Natural killer cell treated with Interleukin-12 subunit alpha and Interleukin-12 subunit beta and Interleukin-15 and Interleukin-18, amount 100 ng/mL, for 72 hours (primary cell): ENCODE data around the gene VTI1A. TPM values are rescaled to one million over a fixed set of nuclear protein-coding genes. Genes with fewer than 3 reads are reported as not detected.
"Not testable (repeated sequence)": the region's sequence is repeated elsewhere in the genome, so short reads cannot be mapped to it uniquely, and the experiment has no call there.

Source experiments
- ATAC-seq, 2 donors: fragments of 150-1000 bp; cut with Tn5 transposase in 1 of 2; sonication (Bioruptor Pico), chemical (Tn5 transposase) in 1 of 2; 2 replicates each; pipeline ENCODE4 v1.10.0; 2021
- DNase-seq: peaks from one replicate; pipeline ENCODE4 v3.0.0; 2022; ENCODE audit warnings: low spot score
- H3K27ac Mint-ChIP-seq, 2 donors: 1 replicate in 1 of 2; 2 replicates in 1 of 2; pipeline ENCODE4 v1.8.0; 2022; ENCODE audit warnings: mixed read lengths in 2 of 2, mild to moderate bottlenecking in 1 of 2, moderate library complexity in 1 of 2
- H3K27me3 Mint-ChIP-seq, 2 donors: 1 replicate in 1 of 2; 2 replicates in 1 of 2; pipeline ENCODE4 v1.8.0; 2022; ENCODE audit warnings: mixed read lengths in 2 of 2
- H3K36me3 Mint-ChIP-seq: one replicate; pipeline ENCODE4 v1.8.0; 2022; ENCODE audit warnings: mixed read lengths
- H3K4me1 Mint-ChIP-seq, 2 donors: 1 replicate in 1 of 2; 2 replicates in 1 of 2; pipeline ENCODE4 v1.8.0; 2022; ENCODE audit warnings: low read depth in 2 of 2, mixed read lengths in 2 of 2, mild to moderate bottlenecking in 1 of 2
- H3K4me3 Mint-ChIP-seq: one replicate; pipeline ENCODE4 v1.8.0; 2022; ENCODE audit warnings: mixed read lengths
- H3K9me3 Mint-ChIP-seq: 2 replicates; pipeline ENCODE4 v1.8.0; 2022; ENCODE audit warnings: mixed read lengths
- total RNA-seq, 2 donors: library from RNA; stranded (reverse); gene quantifications; one replicate each; pipeline ENCODE4 v1.2.3, GENCODE V29; 2022

Gene VTI1A
- total RNA-seq, 2 donors from 2014 or later: 51.9 to 90.5 TPM

DNA sequence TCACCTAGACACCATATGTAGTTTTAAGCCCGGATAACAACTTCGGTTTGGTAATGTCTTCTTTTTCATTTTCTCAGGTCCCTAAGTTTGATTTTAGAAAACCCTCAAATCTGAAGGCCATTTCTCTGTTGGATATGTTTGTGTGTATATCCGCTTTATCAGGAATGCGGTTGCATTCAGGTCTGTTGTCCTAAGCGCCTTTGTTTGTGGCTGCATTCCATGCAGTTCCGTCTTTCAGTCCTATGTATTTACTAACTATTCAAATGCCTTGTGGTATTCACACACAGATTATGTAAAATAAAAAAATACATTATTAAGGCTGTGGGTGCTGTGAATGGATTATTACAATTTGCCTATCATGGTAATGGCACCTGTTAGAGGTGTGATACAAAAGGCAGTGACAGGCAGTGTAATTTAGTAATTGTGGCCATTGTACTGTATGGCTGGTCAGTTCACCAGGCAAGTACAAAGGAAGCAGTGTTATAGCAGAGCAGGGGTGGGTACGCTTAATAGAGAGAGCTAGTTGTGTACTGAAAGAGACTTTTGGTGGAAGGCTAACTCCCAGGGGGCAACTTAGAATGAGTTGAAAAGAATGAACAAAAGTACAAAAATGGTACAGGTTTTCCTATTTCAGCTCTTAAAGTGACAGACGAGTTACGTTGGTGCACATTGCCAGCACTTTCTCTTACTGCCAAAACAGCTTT is 136.4 kb downstream of the VTI1A start:
- DNase-seq (no peak), ATAC-seq (no peak)
- H3K4me3 Mint-ChIP-seq: no peak overlapping the region
- H3K4me1 Mint-ChIP-seq: peaks cover 4 to 5% of the 10 kb centered on the region in 2 donors
- no peaks in the 10 kb centered on the region for H3K36me3 Mint-ChIP-seq
- H3K27ac Mint-ChIP-seq: no peak overlapping the region
- no peaks in the 10 kb centered on the region for H3K9me3 Mint-ChIP-seq
- H3K27me3 Mint-ChIP-seq: no peaks in the 10 kb centered on the region

GRCh38 chr10:112584276-112584675 is 137.3 kb downstream of the VTI1A start:
- H3K4me1 Mint-ChIP-seq: peaks cover 4 to 5% of the 10 kb centered on the region in 2 donors
- H3K27ac Mint-ChIP-seq: no peak overlapping the region
- H3K36me3 Mint-ChIP-seq: no peaks in the 10 kb centered on the region
- DNase-seq (no peak), ATAC-seq (no peak)
- H3K9me3 Mint-ChIP-seq: no peaks in the 10 kb centered on the region
- H3K4me3 Mint-ChIP-seq: no peak overlapping the region
- no peaks in the 10 kb centered on the region for H3K27me3 Mint-ChIP-seq

DNA sequence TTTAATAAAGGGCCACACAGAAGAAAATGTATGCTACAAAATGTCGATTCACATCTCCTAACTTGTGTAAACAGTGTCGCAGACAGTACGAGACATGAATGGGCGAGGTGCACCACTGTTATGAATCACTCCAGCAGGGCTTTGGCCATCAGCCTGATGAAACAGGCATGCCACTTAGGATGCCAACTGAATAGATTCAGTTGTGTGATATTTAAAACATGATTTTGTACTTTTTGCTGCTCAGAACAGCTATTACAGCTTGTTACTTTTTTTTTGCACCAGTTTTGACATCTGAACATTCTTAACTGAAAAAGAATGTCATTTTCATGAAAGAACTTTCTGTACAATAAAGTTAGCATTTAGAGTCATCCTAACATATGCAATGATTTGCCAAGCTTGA is 138.1 kb downstream of the VTI1A start:
- DNase-seq: no peak
- no peak overlapping the region for H3K4me3 Mint-ChIP-seq
- peaks cover 4 to 5% of the 10 kb centered on the region in 2 donors for H3K4me1 Mint-ChIP-seq
- no peaks in the 10 kb centered on the region for H3K36me3 Mint-ChIP-seq
- no peak overlapping the region for H3K27ac Mint-ChIP-seq
- H3K9me3 Mint-ChIP-seq: no peaks in the 10 kb centered on the region
- H3K27me3 Mint-ChIP-seq: no peaks in the 10 kb centered on the region
- ATAC-seq: no peak

DNA sequence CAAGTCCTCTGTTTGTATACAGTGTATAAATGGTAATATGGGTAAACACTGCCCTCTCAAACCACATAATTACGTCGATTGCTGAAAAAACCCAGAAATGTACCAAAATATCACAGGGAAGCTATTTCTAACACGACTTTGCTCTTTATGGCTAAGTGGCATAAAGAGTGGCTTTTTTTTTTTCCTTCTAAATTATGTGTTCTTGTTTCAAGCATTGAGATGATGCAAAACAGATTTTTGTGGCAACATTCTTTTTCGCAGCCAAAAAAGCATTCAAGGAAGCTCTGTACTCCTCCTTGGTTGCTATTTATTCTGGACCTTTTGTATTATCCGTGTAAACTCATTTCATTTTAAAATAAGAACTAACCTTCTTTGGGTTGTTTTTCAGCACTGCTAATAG is 138.9 kb downstream of the VTI1A start:
- ATAC-seq: no peak
- Mint-ChIP-seq H3K4me1 (peaks cover 4 to 5% of the 10 kb centered on the region in 2 donors), H3K36me3 (no peaks in the 10 kb centered on the region), H3K27me3 (no peaks in the 10 kb centered on the region), H3K9me3 (no peaks in the 10 kb centered on the region), H3K27ac (no peak overlapping the region), H3K4me3 (no peak overlapping the region)
- no peak for DNase-seq

GRCh38 chr10:112587729-112588128 is 140.7 kb downstream of the VTI1A start:
- Mint-ChIP-seq H3K4me3 (no peak overlapping the region), H3K36me3 (no peaks in the 10 kb centered on the region), H3K9me3 (no peaks in the 10 kb centered on the region), H3K4me1 (peaks cover 4 to 5% of the 10 kb centered on the region in 2 donors), H3K27me3 (no peaks in the 10 kb centered on the region), H3K27ac (no peak overlapping the region)
- ATAC-seq (no peak), DNase-seq (no peak)

- peaks cover 4 to 5% of the 10 kb centered on the region in 2 donors for H3K4me1 Mint-ChIP-seq
- ATAC-seq (no peak), DNase-seq (no peak)
- no peaks in the 10 kb centered on the region for H3K9me3 Mint-ChIP-seq
- no peaks in the 10 kb centered on the region for H3K27me3 Mint-ChIP-seq
- H3K4me3 Mint-ChIP-seq: no peak overlapping the region
- H3K27ac Mint-ChIP-seq: no peak overlapping the region
- no peaks in the 10 kb centered on the region for H3K36me3 Mint-ChIP-seq
These were observed 141.4 kb downstream of the VTI1A start for GRCh38 chr10:112588225-112588990.

GRCh38 chr10:112589081-112589480 is 142.1 kb downstream of the VTI1A start:
- Mint-ChIP-seq H3K4me3 (no peak overlapping the region), H3K27ac (no peak overlapping the region), H3K4me1 (peaks cover 4 to 5% of the 10 kb centered on the region in 2 donors), H3K9me3 (no peaks in the 10 kb centered on the region), H3K36me3 (no peaks in the 10 kb centered on the region), H3K27me3 (no peaks in the 10 kb centered on the region)
- DNase-seq: no peak
- no peak for ATAC-seq

DNA sequence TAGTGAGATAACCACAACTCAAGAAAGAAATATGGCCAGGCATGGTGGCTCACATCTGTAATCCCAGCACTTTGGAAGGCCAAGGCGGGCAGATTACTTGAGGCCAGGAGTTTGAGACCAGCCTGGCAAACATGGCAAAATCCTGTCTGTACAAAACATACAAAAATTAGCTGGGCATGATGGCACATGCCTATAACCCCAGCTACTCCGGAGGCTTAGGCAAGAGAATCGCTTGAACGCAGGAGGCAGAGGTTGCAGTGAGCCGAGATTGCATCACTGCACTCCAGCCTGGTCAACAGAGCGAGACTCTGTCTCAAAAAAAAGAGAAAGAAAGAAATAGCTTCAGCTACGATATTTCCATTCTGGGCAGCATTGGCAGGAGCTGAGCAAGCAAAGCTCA is 143.8 kb downstream of the VTI1A start:
- not testable (repeated sequence) for ATAC-seq, H3K4me1 Mint-ChIP-seq, H3K36me3 Mint-ChIP-seq, H3K27me3 Mint-ChIP-seq, DNase-seq, H3K4me3 Mint-ChIP-seq, H3K27ac Mint-ChIP-seq, H3K9me3 Mint-ChIP-seq

DNA sequence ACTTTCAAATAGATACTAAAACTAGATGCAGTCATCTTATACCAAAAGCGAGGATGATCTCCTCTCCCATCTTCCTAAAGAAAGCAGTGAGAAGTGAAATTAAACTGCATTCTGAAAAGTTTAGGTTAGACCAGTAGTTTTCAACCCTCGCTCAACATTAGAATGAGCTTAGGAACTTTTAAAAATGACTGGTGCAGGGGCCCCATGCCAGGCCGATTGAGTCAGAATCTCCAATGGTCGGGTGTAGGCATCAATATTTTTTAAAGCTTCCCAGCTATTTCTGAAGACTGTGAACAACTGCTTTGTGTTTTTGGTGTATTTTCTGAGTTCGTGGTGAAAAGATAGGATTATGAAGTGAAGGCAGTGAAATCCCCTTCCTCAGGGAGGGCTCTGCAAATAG is 146.0 kb downstream of the VTI1A start:
- H3K27ac Mint-ChIP-seq: no peak overlapping the region
- no peaks in the 10 kb centered on the region for H3K4me1 Mint-ChIP-seq
- H3K36me3 Mint-ChIP-seq: no peaks in the 10 kb centered on the region
- DNase-seq (no peak), ATAC-seq (no peak)
- no peaks in the 10 kb centered on the region for H3K9me3 Mint-ChIP-seq
- no peak overlapping the region for H3K4me3 Mint-ChIP-seq
- no peaks in the 10 kb centered on the region for H3K27me3 Mint-ChIP-seq

GRCh38 chr10:112601214-112602090 is 154.4 kb downstream of the VTI1A start:
- Mint-ChIP-seq H3K36me3 (no peaks in the 10 kb centered on the region), H3K9me3 (no peaks in the 10 kb centered on the region), H3K4me1 (peaks cover 4 to 11% of the 10 kb centered on the region in 2 donors), H3K27ac (no peak overlapping the region), H3K27me3 (no peaks in the 10 kb centered on the region), H3K4me3 (no peak overlapping the region)
- ATAC-seq: no peak
- no peak for DNase-seq

DNA sequence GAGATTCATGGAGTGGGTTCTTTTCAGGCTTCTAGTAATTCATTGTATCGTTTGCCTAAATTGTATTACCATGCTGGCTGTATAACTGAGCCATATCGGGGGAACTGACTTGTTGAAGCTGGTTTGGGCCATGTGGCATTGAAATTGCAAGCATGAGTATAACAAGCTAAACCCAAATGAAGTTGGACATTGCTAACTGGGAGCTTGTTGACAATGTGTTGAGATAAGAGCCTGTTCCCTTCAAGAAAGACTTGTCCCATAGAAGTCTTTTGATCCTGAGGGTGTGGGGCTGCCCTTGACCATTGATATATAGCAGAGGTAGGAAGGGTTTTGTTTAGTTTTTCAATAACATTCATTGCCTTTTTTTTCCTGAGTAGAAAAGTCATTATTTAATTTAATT is 156.0 kb downstream of the VTI1A start:
- ATAC-seq: no peak
- H3K4me1 Mint-ChIP-seq: peaks cover 5 to 13% of the 10 kb centered on the region in 2 donors
- H3K27me3 Mint-ChIP-seq: no peaks in the 10 kb centered on the region
- DNase-seq: no peak
- H3K27ac Mint-ChIP-seq: no peak overlapping the region
- H3K36me3 Mint-ChIP-seq: no peaks in the 10 kb centered on the region
- no peaks in the 10 kb centered on the region for H3K9me3 Mint-ChIP-seq
- H3K4me3 Mint-ChIP-seq: no peak overlapping the region

- no peaks in the 10 kb centered on the region for H3K9me3 Mint-ChIP-seq
- ATAC-seq (no peak), DNase-seq (no peak)
- peaks cover 5 to 13% of the 10 kb centered on the region in 2 donors for H3K4me1 Mint-ChIP-seq
- no peaks in the 10 kb centered on the region for H3K36me3 Mint-ChIP-seq
- H3K27ac Mint-ChIP-seq: no peak overlapping the region
- H3K27me3 Mint-ChIP-seq: no peaks in the 10 kb centered on the region
- H3K4me3 Mint-ChIP-seq: no peak overlapping the region
These were observed 158.0 kb downstream of the VTI1A start for GRCh38 chr10:112605063-112605462.

GRCh38 chr10:112607506-112607905 is 160.5 kb downstream of the VTI1A start:
- no peaks in the 10 kb centered on the region for H3K27me3 Mint-ChIP-seq
- no peak overlapping the region for H3K27ac Mint-ChIP-seq

GRCh38 chr10:112613620-112614019 is 166.6 kb downstream of the VTI1A start:
- no peak for ATAC-seq
- Mint-ChIP-seq H3K4me3 (no peak overlapping the region), H3K36me3 (peaks cover 8% of the 10 kb centered on the region), H3K27me3 (no peaks in the 10 kb centered on the region), H3K4me1 (no peaks in the 10 kb centered on the region), H3K27ac (no peak overlapping the region), H3K9me3 (no peaks in the 10 kb centered on the region)
- no peak for DNase-seq

More at GRCh38 chr10:112607506-112607905, 160.5 kb downstream of the VTI1A start:
- ATAC-seq (no peak), DNase-seq (no peak)
- H3K36me3 Mint-ChIP-seq: no peaks in the 10 kb centered on the region
- H3K4me3 Mint-ChIP-seq: no peak overlapping the region
- H3K4me1 Mint-ChIP-seq: peaks cover 5 to 10% of the 10 kb centered on the region in 2 donors
- no peaks in the 10 kb centered on the region for H3K9me3 Mint-ChIP-seq
